GM19035 (cell line): Measurements from ENCODE around the gene RASGRF2.

Experiments
- ATAC-seq: cut with Tn5 transposase; IDR thresholded peaks from one replicate; pipeline ENCODE4 v1.9.1; 2021; ENCODE audit not compliant: unreplicated experiment

The RASGRF2 gene

GRCh38 chr5:80959768-80960442, at the start of gene RASGRF2:
Gene RASGRF2 (plus strand): TSS chr5:80960363. CDS start chr5:80960739, 376 bp downstream.
- ATAC-seq, result no peak

- ATAC-seq, result no peak
Measured at GRCh38 chr5:80912479-80912878, 47.7 kb upstream of the RASGRF2 start.

- ATAC-seq, result no peak
Measured at GRCh38 chr5:80915716-80916115, 44.4 kb upstream of the RASGRF2 start.

GRCh38 chr5:80916676-80917075, 43.5 kb upstream of the RASGRF2 start:
- no peak for ATAC-seq

GRCh38 chr5:80917631-80918030, 42.5 kb upstream of the RASGRF2 start:
- no peak for ATAC-seq

GRCh38 chr5:80919678-80920196, 40.4 kb upstream of the RASGRF2 start:
- no peak for ATAC-seq

GRCh38 chr5:80920333-80920732, 39.8 kb upstream of the RASGRF2 start:
- no peak for ATAC-seq

GRCh38 chr5:80921026-80921425, 39.1 kb upstream of the RASGRF2 start:
- ATAC-seq, result no peak

- ATAC-seq, result no peak
Measured at GRCh38 chr5:80925931-80926330, 34.2 kb upstream of the RASGRF2 start.

- no peak for ATAC-seq
Measured at GRCh38 chr5:80926536-80926935, 33.6 kb upstream of the RASGRF2 start.

GRCh38 chr5:80926979-80927656, 33.0 kb upstream of the RASGRF2 start:
- no peak for ATAC-seq

GRCh38 chr5:80928073-80928472, 32.1 kb upstream of the RASGRF2 start:
- ATAC-seq, result no peak

- no peak for ATAC-seq
Measured at GRCh38 chr5:80930940-80931339, 29.2 kb upstream of the RASGRF2 start.

GRCh38 chr5:80931411-80931810, 28.8 kb upstream of the RASGRF2 start:
- no peak for ATAC-seq

GRCh38 chr5:80933036-80933435, 27.1 kb upstream of the RASGRF2 start:
- no peak for ATAC-seq

- no peak for ATAC-seq
Measured at GRCh38 chr5:80934751-80935150, 25.4 kb upstream of the RASGRF2 start.

GRCh38 chr5:80935811-80936385, 24.3 kb upstream of the RASGRF2 start:
- no peak for ATAC-seq

- no peak for ATAC-seq
Measured at GRCh38 chr5:80936881-80937280, 23.3 kb upstream of the RASGRF2 start.

- no peak for ATAC-seq
Measured at GRCh38 chr5:80937584-80938356, 22.4 kb upstream of the RASGRF2 start.

- ATAC-seq, result no peak
Measured at GRCh38 chr5:80941496-80941895, 18.7 kb upstream of the RASGRF2 start.

GRCh38 chr5:80951366-80951765, 8.8 kb upstream of the RASGRF2 start:
- ATAC-seq, result no peak
